T1000 (cell line): Measurements from ENCODE around the gene ABHD17A.
"Not testable (repeated sequence)": the region's sequence is repeated elsewhere in the genome, so short reads cannot be mapped to it uniquely, and the experiment has no call there.

Experiments
- DNase-seq: peaks from one replicate; lab custom pipeline; 2025; ENCODE audit warnings: mixed read lengths; lab: John Stamatoyannopoulos, UW

Gene ABHD17A

GRCh38 chr19:1910177-1910576 is 24.9 kb upstream of the ABHD17A start:
- no peak for DNase-seq

GRCh38 chr19:1909761-1910080 is 24.4 kb upstream of the ABHD17A start:
- no peak for DNase-seq

- no peak for DNase-seq
Observed at GRCh38 chr19:1908364-1908678, 23.0 kb upstream of the ABHD17A start.

- DNase-seq, result peak; percentile 27
Observed at GRCh38 chr19:1907563-1908363, 22.5 kb upstream of the ABHD17A start.

- DNase-seq, result no peak
Observed at GRCh38 chr19:1906985-1907562, 21.8 kb upstream of the ABHD17A start.

GRCh38 chr19:1905863-1906375 is 20.6 kb upstream of the ABHD17A start:
- DNase-seq, result no peak

GRCh38 chr19:1905110-1905862 is 20.0 kb upstream of the ABHD17A start, which contains the start of the genes ADAT3 and SCAMP4:
TSS of gene ADAT3 (plus strand) at chr19:1905399. CDS start at chr19:1912048, 6,649 bp downstream.
TSS of gene SCAMP4 (plus strand) at chr19:1905399. CDS start at chr19:1915020, 9,621 bp downstream.
- DNase-seq, result peak; percentile 99

- no peak for DNase-seq
Observed at GRCh38 chr19:1904860-1905109, 19.5 kb upstream of the ABHD17A start.

- no peak for DNase-seq
Observed at GRCh38 chr19:1902923-1903322, 17.6 kb upstream of the ABHD17A start.

GRCh38 chr19:1901940-1902404 is 16.7 kb upstream of the ABHD17A start:
- DNase-seq, result no peak

- DNase-seq, result no peak
Observed at GRCh38 chr19:1896508-1896907, 11.2 kb upstream of the ABHD17A start.

- DNase-seq, result no peak
Observed at GRCh38 chr19:1893791-1894190, 8.5 kb upstream of the ABHD17A start.

- no peak for DNase-seq
Observed at GRCh38 chr19:1889907-1890306, 4.6 kb upstream of the ABHD17A start.

GRCh38 chr19:1888385-1888784 is 3.1 kb upstream of the ABHD17A start:
- DNase-seq, result no peak

- DNase-seq, result not testable (repeated sequence)
Observed at GRCh38 chr19:1886360-1886759, 1.1 kb upstream of the ABHD17A start.

- no peak for DNase-seq
Observed at GRCh38 chr19:1884719-1885334, 469 bp downstream of the ABHD17A start.

GRCh38 chr19:1884291-1884718 is 991 bp downstream of the ABHD17A start:
- DNase-seq, result no peak

GRCh38 chr19:1883784-1884183 is 1.5 kb downstream of the ABHD17A start:
- no peak for DNase-seq

- no peak for DNase-seq
Observed at GRCh38 chr19:1882786-1883692, 2.3 kb downstream of the ABHD17A start.

- DNase-seq, result no peak
Observed at GRCh38 chr19:1882089-1882785, 3.1 kb downstream of the ABHD17A start.
